SK-N-SH treated with all-trans-retinoic acid at 6 μM for 48 hours (cell line): ENCODE measurements around the gene RNASE9.
"Not testable (repeated sequence)": the region's sequence is repeated elsewhere in the genome, so short reads cannot be mapped to it uniquely, and the experiment has no call there.

Experiments
- PPARA ChIP-seq: fragments of 250-450 bp; sonication (Bioruptor Pico); IDR thresholded peaks from 2 replicates; pipeline ENCODE4 v1.5.0; 2020; ENCODE audit warnings: mild to moderate bottlenecking, borderline replicate concordance
- RARB ChIP-seq: fragments of 250-450 bp; sonication (Bioruptor Pico); IDR thresholded peaks from 2 replicates; pipeline ENCODE4 v1.8.0; 2021; ENCODE audit warnings: mild to moderate bottlenecking, moderate library complexity
- ZNF565 ChIP-seq: fragments of 450-650 bp; formaldehyde crosslinking; conservative IDR thresholded peaks from 2 replicates; pipeline ENCODE4 v1.5.0; 2020; ENCODE audit warnings: low read depth, mild to moderate bottlenecking, moderate library complexity
- ZNF8 ChIP-seq: fragments of 450-650 bp; formaldehyde crosslinking; IDR thresholded peaks from 2 replicates; pipeline ENCODE4 v1.5.0; 2020; ENCODE audit warnings: mild to moderate bottlenecking, moderate library complexity
- TF ChIP-seq, protein P1 (sequence below): fragments of 250-450 bp; sonication (Bioruptor Pico); IDR thresholded peaks from 2 replicates; pipeline ENCODE4 v1.8.0; 2021; ENCODE audit warnings: low read depth, mild to moderate bottlenecking, moderate library complexity, borderline replicate concordance

DNA sequence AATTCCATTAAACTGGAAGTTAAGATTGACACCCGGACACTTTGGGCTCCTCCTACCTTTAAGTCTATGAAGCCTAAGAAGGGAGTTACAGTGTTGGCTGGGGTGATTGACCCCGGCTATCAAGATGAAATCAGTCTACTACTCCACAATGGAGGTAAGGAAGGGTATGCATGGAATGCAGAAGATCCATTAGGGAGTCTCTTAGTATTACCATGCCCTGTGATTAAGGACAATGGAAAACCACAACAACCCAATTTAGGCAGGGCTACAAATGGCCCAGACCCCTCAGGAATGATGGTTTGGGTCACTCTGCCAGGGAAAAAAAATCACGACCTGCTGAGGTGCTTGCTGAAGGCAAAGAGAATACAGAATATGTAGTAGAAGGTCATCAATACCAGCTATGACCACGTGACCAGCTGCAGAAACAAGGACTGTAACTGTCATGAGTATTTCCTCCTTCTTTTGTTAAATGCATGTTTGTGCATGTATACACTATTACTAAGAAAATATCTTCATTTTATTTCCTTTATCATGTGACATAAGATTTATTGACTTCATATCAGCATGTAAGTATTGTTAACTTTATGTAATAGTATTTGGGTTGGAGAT lies 11.6 kb upstream of the RNASE9 start:
- not testable (repeated sequence) for TF ChIP-seq ZNF565, ZNF8, PPARA, RARB (CRISPR knock-in tag)
- TF ChIP-seq, protein P1, sequence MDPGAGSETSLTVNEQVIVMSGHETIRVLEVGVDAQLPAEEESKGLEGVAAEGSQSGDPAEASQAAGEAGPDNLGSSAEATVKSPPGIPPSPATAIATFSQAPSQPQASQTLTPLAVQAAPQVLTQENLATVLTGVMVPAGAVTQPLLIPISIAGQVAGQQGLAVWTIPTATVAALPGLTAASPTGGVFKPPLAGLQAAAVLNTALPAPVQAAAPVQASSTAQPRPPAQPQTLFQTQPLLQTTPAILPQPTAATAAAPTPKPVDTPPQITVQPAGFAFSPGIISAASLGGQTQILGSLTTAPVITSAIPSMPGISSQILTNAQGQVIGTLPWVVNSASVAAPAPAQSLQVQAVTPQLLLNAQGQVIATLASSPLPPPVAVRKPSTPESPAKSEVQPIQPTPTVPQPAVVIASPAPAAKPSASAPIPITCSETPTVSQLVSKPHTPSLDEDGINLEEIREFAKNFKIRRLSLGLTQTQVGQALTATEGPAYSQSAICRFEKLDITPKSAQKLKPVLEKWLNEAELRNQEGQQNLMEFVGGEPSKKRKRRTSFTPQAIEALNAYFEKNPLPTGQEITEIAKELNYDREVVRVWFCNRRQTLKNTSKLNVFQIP = not testable (repeated sequence)
